GM19455 (cell line): ENCODE results near the gene CDCA5.

Experiments used
- ATAC-seq: cut with Tn5 transposase; IDR thresholded peaks from one replicate; pipeline ENCODE4 v1.9.1; 2021; ENCODE audit not compliant: unreplicated experiment

The CDCA5 gene

DNA sequence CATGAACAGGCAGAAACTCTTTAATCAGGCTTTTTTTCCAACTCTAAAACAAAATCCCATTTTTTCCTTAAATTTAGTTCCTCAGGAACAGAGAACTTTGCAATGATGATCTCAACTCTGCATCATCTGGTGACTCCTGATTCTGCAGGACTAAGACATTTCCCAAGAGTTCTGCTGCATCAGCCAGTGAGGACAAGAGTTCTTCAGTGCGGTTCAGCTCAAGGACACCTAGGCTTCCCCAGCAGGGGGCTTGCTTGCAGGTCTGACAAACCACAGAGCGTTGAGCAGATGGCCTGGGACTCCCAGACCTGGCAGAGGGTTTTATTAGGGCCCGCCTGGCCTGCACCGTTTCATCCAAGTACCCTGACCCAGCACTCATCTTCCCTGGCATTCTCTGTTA lies 6.4 kb downstream of the CDCA5 start:
- no peak for ATAC-seq

DNA sequence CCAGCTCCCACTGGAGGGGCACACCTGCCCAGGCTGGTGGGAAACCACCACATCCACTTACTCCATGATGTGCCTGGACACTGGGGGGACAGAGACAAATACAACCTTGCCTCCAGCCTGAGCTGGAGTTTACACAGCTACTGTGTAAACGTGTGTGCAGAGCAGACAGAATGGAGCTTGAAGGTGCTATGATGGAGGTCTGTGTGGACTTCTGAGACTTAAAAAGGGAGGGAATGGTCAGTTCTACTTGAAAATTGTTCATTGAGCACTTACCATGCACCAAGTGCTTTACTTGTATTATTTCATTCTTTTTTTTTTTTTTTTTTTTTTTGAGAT lies 11.2 kb downstream of the CDCA5 start:
- no peak for ATAC-seq

GRCh38 chr11:65071907-65072630 lies 11.8 kb downstream of the CDCA5 start:
- no peak for ATAC-seq

- ATAC-seq: no peak
These were observed 14.6 kb downstream of the CDCA5 start for GRCh38 chr11:65069217-65069616.

GRCh38 chr11:65067446-65067845 lies 16.4 kb downstream of the CDCA5 start:
- ATAC-seq: no peak

DNA sequence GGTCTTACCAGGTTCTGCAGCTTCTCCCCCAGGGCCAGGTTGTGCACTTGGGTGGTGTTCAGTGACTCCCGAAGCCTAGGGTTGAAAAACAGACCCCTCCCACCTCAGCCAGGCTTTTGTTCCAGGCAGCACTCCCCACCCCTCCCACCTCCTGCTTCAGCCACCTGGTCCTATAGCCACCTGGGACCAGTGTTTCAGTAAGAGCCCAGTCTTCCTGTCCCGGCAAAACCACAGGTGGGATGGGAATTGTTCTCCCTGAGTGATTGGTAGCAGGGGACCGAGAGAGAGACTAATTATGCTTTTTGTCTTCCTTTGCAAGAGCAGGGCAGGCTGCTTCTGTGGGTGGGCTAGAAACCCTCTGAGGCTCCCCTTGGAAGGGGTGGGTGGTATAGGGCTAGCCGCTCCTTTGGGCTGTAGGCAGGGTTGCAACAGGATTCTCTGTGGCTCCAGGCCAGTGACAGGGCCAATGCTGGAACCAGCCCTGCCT lies 17.0 kb downstream of the CDCA5 start:
- no peak for ATAC-seq

- ATAC-seq: no peak
These were observed 17.5 kb downstream of the CDCA5 start for GRCh38 chr11:65066315-65066714.

GRCh38 chr11:65065851-65066250 lies 18.0 kb downstream of the CDCA5 start:
- ATAC-seq: no peak

DNA sequence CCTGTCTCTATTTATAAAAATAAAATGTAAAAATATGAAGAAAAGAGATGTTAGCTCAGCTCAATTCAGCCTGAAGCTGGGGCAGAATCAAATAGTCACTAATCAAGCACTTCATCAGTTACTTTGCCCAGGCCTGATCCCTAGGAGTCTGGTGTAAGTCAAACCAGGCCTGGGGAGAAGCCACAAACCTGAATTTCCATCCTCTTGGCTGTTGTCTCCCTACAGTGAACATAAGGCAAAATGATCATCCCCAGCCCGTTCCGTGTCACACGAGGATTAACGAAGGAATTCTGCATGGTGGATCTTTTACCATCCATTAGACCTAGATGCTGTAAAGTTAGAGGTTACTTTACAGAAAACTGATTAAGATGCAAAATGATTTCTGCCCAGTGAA lies 19.0 kb downstream of the CDCA5 start:
- no peak for ATAC-seq

DNA sequence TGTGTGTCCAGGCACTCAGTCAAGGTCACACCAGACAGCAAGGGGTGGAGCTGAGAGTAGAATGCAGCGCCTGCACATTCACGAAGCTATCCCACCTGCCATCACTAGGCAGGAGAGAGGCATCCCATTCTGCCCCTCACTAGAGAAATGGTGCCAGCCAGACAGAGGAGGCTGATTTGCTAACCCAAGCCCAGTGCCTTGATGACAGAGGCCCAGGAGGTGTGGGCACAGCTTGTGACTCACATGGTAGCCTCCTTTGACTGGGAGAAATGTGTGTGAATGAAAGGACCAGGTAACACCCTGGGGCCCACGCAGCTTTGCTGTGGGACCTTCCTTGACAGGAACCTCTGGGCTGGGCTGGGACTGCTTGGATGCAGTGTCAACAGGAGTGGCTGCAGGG lies 20.3 kb downstream of the CDCA5 start:
- ATAC-seq: no peak

- ATAC-seq: no peak
These were observed 22.9 kb downstream of the CDCA5 start for GRCh38 chr11:65060913-65061408.

- no peak for ATAC-seq
These were observed 23.6 kb downstream of the CDCA5 start for GRCh38 chr11:65059959-65060824.

GRCh38 chr11:65059523-65059922 lies 24.3 kb downstream of the CDCA5 start:
- ATAC-seq: no peak

- no peak for ATAC-seq
These were observed 25.3 kb downstream of the CDCA5 start, which contains the start of gene NAALADL1 for GRCh38 chr11:65058419-65059054. Gene NAALADL1 (minus strand): TSS chr11:65058553. CDS start chr11:65058521, 32 bp downstream.

GRCh38 chr11:65058012-65058411 lies 25.8 kb downstream of the CDCA5 start:
- no peak for ATAC-seq

GRCh38 chr11:65057526-65057925 lies 26.3 kb downstream of the CDCA5 start:
- no peak for ATAC-seq

DNA sequence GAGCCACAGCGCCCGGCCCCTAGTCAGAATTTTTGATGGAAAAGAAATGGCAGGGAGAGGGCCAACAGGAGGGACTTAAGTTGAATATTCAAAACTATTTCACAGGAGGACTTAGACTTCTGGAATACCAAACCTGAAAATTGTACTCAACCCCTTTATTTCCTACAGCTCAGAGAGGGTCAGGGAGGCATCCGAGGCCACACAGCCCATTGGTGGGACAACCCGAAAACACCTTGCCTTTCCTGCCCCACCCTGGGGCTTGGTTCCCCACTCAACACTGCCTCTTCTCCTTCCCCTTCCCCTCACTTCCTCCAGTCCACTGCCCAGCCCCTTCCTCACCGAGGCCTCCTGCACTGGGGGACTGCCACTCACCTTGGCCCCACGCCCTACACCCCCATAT lies 26.8 kb downstream of the CDCA5 start:
- no peak for ATAC-seq

GRCh38 chr11:65055538-65055937 lies 28.3 kb downstream of the CDCA5 start:
- no peak for ATAC-seq

DNA sequence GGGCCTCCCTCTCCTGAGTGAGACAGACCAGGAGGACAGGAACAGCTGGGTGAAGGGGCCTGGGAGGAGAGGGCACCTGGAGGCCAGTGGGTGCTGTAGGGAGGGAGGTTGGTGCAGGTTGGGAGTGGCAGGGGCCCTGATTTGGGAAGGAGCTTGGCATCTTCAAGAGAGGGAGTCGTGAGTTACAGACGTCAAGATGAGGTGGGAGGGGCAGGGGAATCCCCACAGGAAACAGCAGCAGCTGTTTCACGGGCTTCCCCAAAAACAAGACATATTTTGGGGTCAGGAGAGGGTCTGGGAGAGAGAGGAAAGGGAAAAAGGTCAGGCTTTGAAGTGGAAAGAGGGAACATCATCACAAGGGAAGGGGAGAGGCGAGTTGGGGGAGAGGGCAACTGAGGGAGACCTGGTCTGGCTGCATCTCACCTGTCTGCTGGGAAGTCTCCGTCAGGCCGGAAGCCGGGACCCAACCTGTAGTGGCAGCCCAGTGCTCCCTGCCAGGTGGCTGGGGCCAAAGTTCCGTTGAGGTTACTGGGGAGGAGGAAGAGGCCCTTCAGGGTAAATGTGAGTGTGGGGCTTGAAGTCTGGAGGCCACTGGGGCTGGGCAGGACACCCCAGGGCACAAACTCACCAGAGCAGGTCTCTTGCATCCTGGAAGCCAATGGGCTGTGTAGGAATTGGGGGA lies 29.9 kb downstream of the CDCA5 start:
- no peak for ATAC-seq

- no peak for ATAC-seq
These were observed 32.4 kb downstream of the CDCA5 start for GRCh38 chr11:65051398-65051858.
